Natural killer cell (primary cell): ENCODE results near the gene FAAH. TPM values are rescaled to one million over a fixed set of nuclear protein-coding genes. Genes with fewer than 3 reads are reported as not detected.

Experiments used
- ATAC-seq, 3 donors: fragments of 150-1000 bp in 2 of 3; fragments of 200-7000 bp in 1 of 3; cut with Tn5 transposase; 1 replicate in 1 of 3; 2 replicates in 2 of 3; pipeline ENCODE4 v1.10.0; 2021; ENCODE audit warnings: mild to moderate bottlenecking in 2 of 3, moderate library complexity in 2 of 3
- DNase-seq, 2 donors: peaks; one replicate each; pipeline versions ENCODE4 v3.0.0 to v3.0.0-alpha.2; 2013 to 2021; ENCODE audit warnings: mixed read lengths in 1 of 2
- H3K27ac ChIP-seq: one replicate; pipeline ENCODE4 v1.5.1; 2013; ENCODE audit warnings: mild to moderate bottlenecking, low read length
- H3K27me3 ChIP-seq: one replicate; pipeline ENCODE4 v1.6.1; 2013; ENCODE audit warnings: low read length; ENCODE audit not compliant: control insufficient read depth, insufficient read depth
- H3K36me3 ChIP-seq: one replicate; pipeline ENCODE4 v1.6.1; 2013; ENCODE audit warnings: low read length; ENCODE audit not compliant: control insufficient read depth, insufficient read depth
- H3K4me1 ChIP-seq: one replicate; pipeline ENCODE4 v1.6.1; 2013; ENCODE audit warnings: low read length; ENCODE audit not compliant: control insufficient read depth, insufficient read depth
- H3K4me3 ChIP-seq: one replicate; pipeline ENCODE4 v1.5.1; 2013; ENCODE audit warnings: low read length
- H3K9me3 ChIP-seq: one replicate; pipeline ENCODE4 v1.6.1; 2013; ENCODE audit warnings: low read length; ENCODE audit not compliant: control insufficient read depth, insufficient read depth
- H3K27ac Mint-ChIP-seq, 2 donors: one replicate each; pipeline ENCODE4 v1.8.0; 2022; ENCODE audit warnings: mild to moderate bottlenecking in 2 of 2, mixed read lengths in 2 of 2, moderate library complexity in 1 of 2
- H3K27me3 Mint-ChIP-seq, 2 donors: one replicate each; pipeline ENCODE4 v1.8.0; 2022; ENCODE audit warnings: low read depth in 2 of 2, mixed read lengths in 2 of 2
- H3K36me3 Mint-ChIP-seq: one replicate; pipeline ENCODE4 v1.8.0; 2022; ENCODE audit warnings: mixed read lengths
- H3K4me1 Mint-ChIP-seq, 2 donors: one replicate each; pipeline ENCODE4 v1.8.0; 2022; ENCODE audit warnings: mixed read lengths in 2 of 2
- H3K4me3 Mint-ChIP-seq: one replicate; pipeline ENCODE4 v1.8.0; 2022; ENCODE audit warnings: mild to moderate bottlenecking, moderate library complexity, mixed read lengths
- H3K9me3 Mint-ChIP-seq, 2 donors: one replicate each; pipeline ENCODE4 v1.8.0; 2022; ENCODE audit warnings: mixed read lengths in 2 of 2
- CTCF ChIP-seq: fragments of 200-600 bp; IDR thresholded peaks from one replicate; pipeline ENCODE4 v1.8.0; 2022; ENCODE audit warnings: antibody characterized with exemption
- WGBS: methylation state at CpG from one replicate; pipeline ENCODE4 v1.1.7; 2013; ENCODE audit warnings: missing lambda C conversion rate; ENCODE audit not compliant: insufficient coverage; 5-methylcytosine and 5-hydroxymethylcytosine counted together
- intact Hi-C: fragments of 100-400 bp; cut with micrococcal nuclease; formaldehyde crosslinking; loops from one replicate; pipeline ENCODE4 v1.14.2; 2022
- total RNA-seq, 4 donors: library from RNA; stranded (reverse); fragments of 120-200 nt in 1 of 4; gene quantifications; one replicate each; pipeline versions ENCODE4 v1.2.3 to v1.2.4, GENCODE V29; 2013 to 2022

FAAH gene
- total RNA-seq, 3 donors from 2014 or later (not counting 1 experiment from before 2014, with no cell fraction given): 4.7 to 10.0 (median 7.9) TPM

- Histone ChIP-seq H3K4me1 (peaks cover 7% of the 10 kb centered on the region), H3K27me3 (peaks cover 8% of the 10 kb centered on the region), H3K9me3 (no peaks in the 10 kb centered on the region), H3K36me3 (no peaks in the 10 kb centered on the region), H3K4me3 (no peak overlapping the region), H3K27ac (no peak overlapping the region)
- intact Hi-C loops: no loop called here
- WGBS: 57% methylated on average over 5 of the region's 5 CpGs
- DNase-seq (no peak), ATAC-seq (no peak)
- Mint-ChIP-seq H3K27me3 (peaks cover 43 to 46% of the 10 kb centered on the region in 2 donors), H3K27ac (no peak overlapping the region), H3K36me3 (no peaks in the 10 kb centered on the region), H3K4me3 (no peak overlapping the region), H3K9me3 (no peaks in the 10 kb centered on the region), H3K4me1 (peaks cover 3 to 6% of the 10 kb centered on the region in 2 donors)
- no peak for TF ChIP-seq CTCF
Observed at GRCh38 chr1:46461809-46462448, 67.8 kb downstream of the FAAH start.

Other genes starting within 250 kb of the FAAH start
- gene TSPAN1, start 219.2 kb upstream of the FAAH start, total RNA-seq: not detected
- not detected for gene P3R3URF, start 217.8 kb upstream of the FAAH start, total RNA-seq
- 10 to 100 TPM; 35.8 to 51.3 (median 47.0) TPM for gene POMGNT1, start 195.9 kb upstream of the FAAH start, total RNA-seq
- not detected for gene LURAP1, start 191.0 kb upstream of the FAAH start, total RNA-seq
- 1 to 10 TPM; 1.8 to 2.3 (median 1.8) TPM for gene RAD54L, start 146.6 kb upstream of the FAAH start, total RNA-seq
- gene LRRC41, start 90.7 kb upstream of the FAAH start, total RNA-seq: 10 to 100 TPM; 35.0 to 43.9 (median 35.8) TPM
- 100 to 1,000 TPM in 2 of 3 donors, 10 to 100 TPM in 1; 91.1 to 120 (median 107) TPM for gene UQCRH, start 90.6 kb upstream of the FAAH start, total RNA-seq
- gene NSUN4, start 53.5 kb upstream of the FAAH start, total RNA-seq: 10 to 100 TPM; 25.9 to 41.0 (median 36.3) TPM
- not detected for gene DMBX1, start 95.5 kb downstream of the FAAH start, total RNA-seq
- under 1 TPM in 1 of 3 donors, not detected in 2; 0.20 TPM for gene KNCN, start 157.3 kb downstream of the FAAH start, total RNA-seq
- 10 to 100 TPM; 59.5 to 81.5 (median 65.5) TPM for gene MKNK1, start 210.0 kb downstream of the FAAH start, total RNA-seq
- gene MOB3C, start 222.5 kb downstream of the FAAH start, total RNA-seq: 10 to 100 TPM; 16.7 to 25.1 (median 19.2) TPM